Fibroblast of the aortic adventitia (primary cell): ENCODE results near the gene LIMK1. TPM values are rescaled to one million over a fixed set of nuclear protein-coding genes. Genes with fewer than 3 reads are reported as not detected.

ENCODE experiments used
- DNase-seq: peaks from one replicate; pipeline ENCODE4 v3.0.0-alpha.2; 2010; ENCODE audit warnings: low read depth
- H3K4me3 ChIP-seq: 2 replicates; pipeline ENCODE4 v1.5.1; 2011; ENCODE audit warnings: low read depth, mild to moderate bottlenecking, control low read depth, low read length, moderate library complexity
- CTCF ChIP-seq: IDR thresholded peaks from 2 replicates; pipeline ENCODE4 v1.5.1; 2011; ENCODE audit warnings: mild to moderate bottlenecking, low read length, control low read depth, inconsistent platforms; ENCODE audit not compliant: insufficient read depth
- total RNA-seq: library from RNA; depleted of rRNA; stranded (reverse); fragments of >200 nt; gene quantifications from 2 replicates; pipeline ENCODE4 v1.2.3, GENCODE V29; 2012; ENCODE audit warnings: low replicate concordance

Gene LIMK1
- total RNA-seq, 1 donor = 48.3 TPM

- DNase-seq = no peak
- no peak overlapping the region for H3K4me3 ChIP-seq
- TF ChIP-seq CTCF = no peak
These were observed 26.2 kb upstream of the LIMK1 start for GRCh38 chr7:74057216-74057925.

GRCh38 chr7:74057987-74058386 is 25.6 kb upstream of the LIMK1 start:
- DNase-seq = no peak
- no peak for TF ChIP-seq CTCF
- no peak overlapping the region for H3K4me3 ChIP-seq

- TF ChIP-seq CTCF = no peak
- DNase-seq = no peak
- H3K4me3 ChIP-seq = no peak overlapping the region
These were observed 25.1 kb upstream of the LIMK1 start for GRCh38 chr7:74058486-74058885.

- DNase-seq = no peak
- no peak overlapping the region for H3K4me3 ChIP-seq
- TF ChIP-seq CTCF = no peak
These were observed 24.6 kb upstream of the LIMK1 start for GRCh38 chr7:74059037-74059436.

- no peak overlapping the region for H3K4me3 ChIP-seq
- peak; percentile 40 for DNase-seq
- TF ChIP-seq CTCF = no peak
These were observed 23.7 kb upstream of the LIMK1 start for GRCh38 chr7:74059681-74060588.

- DNase-seq = peak; percentile 95
- no peak for TF ChIP-seq CTCF
These were observed 21.6 kb upstream of the LIMK1 start for GRCh38 chr7:74061840-74062539.

More at GRCh38 chr7:74061840-74062539, 21.6 kb upstream of the LIMK1 start:
- H3K4me3 ChIP-seq = peak overlapping the region; percentile 39
